Vagina (tissue), 2 donors: ENCODE results near the gene FOXN3.

Experiments used
- CTCF ChIP-seq, 3 experiments: fragments of 450-650 bp in 2 of 3; fragments of 200-600 bp in 1 of 3; sonication (generic) in 1 of 3; IDR thresholded peaks; one replicate each; pipeline ENCODE4 v1.5.1; 2017 to 2019; ENCODE audit warnings: antibody characterized with exemption in 3 of 3, mild to moderate bottlenecking in 2 of 3, moderate library complexity in 2 of 3
- POLR2A ChIP-seq, 2 donors: fragments of 450-650 bp; IDR thresholded peaks; one replicate each; pipeline ENCODE4 v1.6.1; 2017; ENCODE audit warnings: antibody characterized with exemption in 2 of 2, mild to moderate bottlenecking in 2 of 2, moderate library complexity in 2 of 2

DNA sequence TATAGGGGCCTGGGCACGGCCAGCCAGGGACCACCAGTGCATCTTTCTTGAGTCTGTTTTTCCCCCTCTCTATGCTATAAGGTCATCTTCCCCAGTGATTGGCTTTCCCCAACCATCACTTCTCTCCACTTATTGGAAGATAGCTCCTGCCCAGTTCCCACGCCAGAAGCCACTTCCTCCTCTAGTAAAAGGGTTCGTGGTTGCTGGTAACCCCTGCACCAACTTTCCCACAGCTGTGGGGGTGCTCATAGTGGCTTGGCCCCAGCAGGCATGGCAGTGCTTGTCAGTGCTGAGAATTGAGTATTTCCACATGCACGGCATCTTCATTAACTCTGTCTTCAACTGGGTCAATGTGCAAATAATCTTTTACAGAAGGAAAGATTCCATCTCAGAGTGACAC, 215.4 kb downstream of the FOXN3 start:
- no peak for TF ChIP-seq CTCF (IDR thresholded peaks at IDR 0.05)
- no peak for TF ChIP-seq POLR2A (IDR thresholded peaks at IDR 0.05)
